NCI-H460 (cell line): ENCODE measurements around the gene SGK1. TPM values are rescaled to one million over a fixed set of nuclear protein-coding genes. Genes with fewer than 3 reads are reported as not detected.
"Not testable (repeated sequence)": the region's sequence is repeated elsewhere in the genome, so short reads cannot be mapped to it uniquely, and the experiment has no call there.

Experiments used
- DNase-seq: peaks from one replicate; pipeline ENCODE4 v3.0.0-alpha.2; 2016; ENCODE audit warnings: low read depth; ENCODE audit errors: extremely low read depth
- total RNA-seq: library from RNA; depleted of rRNA; stranded (reverse); fragments of >200 nt; shearing (Covaris generic); gene quantifications from 2 replicates; pipeline ENCODE4 v1.2.3, GENCODE V29; 2014

The SGK1 gene
- total RNA-seq, 1 experiment from 2014 or later = 110 TPM

- DNase-seq = no peak
These were observed 10.9 kb upstream of the SGK1 start for GRCh38 chr6:134328792-134329191.

- no peak for DNase-seq
These were observed 10.2 kb upstream of the SGK1 start for GRCh38 chr6:134328138-134328537.

DNA sequence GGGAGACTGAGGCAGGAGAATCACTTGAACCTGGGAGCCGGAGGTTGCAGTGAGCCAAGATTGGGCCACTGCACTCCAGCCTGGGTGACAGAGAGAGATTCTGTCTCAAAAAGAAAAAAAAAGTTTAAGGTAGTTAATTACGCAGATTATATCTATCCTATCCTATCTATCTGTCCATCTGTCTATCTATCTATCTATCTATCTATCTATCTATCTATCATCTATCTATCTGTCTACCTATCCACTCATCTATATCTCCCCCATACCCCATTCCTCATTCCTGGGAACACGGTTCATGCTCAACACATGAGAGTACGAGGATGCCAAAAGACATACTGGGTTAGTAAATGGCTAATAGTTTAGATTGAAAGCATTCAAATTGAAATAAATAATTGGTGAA is 8.3 kb upstream of the SGK1 start:
- not testable (repeated sequence) for DNase-seq

- no peak for DNase-seq
These were observed 6.9 kb upstream of the SGK1 start for GRCh38 chr6:134324766-134325165.

DNA sequence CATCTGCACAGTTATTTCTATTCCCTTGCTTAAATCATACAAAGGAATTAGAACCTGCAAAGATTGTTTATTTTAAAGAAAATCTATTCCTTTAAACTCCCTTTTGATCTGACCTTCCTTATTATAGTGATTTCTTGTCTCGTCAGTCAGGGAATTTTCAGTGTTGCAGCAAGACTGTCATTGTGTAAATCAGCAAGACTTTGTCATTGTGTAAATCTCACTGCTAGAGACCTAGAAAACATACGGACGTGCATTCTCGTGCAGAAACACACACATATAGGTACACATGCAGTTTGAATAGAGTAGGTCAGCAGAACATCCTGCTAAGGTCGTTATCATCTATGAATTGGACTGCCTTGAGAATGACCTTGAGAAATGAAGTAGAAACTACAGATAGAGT is 6.2 kb upstream of the SGK1 start:
- no peak for DNase-seq

DNA sequence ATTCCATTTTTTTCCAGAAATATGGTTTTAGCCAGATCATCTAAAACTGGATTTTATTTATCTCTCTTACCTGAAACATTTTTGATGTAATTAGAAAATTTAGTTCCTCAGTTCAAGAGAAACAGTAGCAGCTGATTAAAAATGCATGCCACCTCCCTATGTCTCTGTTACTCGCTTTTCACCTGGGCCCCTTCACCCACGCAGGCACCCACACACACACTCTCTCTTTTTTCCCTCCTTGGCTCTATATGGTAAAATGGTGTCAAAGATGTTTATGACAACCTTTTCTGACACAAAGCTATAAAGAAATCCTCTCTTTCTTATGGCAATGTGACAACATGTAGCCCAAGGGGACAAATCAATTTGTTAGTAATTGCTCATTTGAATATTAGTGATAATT is 5.8 kb upstream of the SGK1 start:
- no peak for DNase-seq

DNA sequence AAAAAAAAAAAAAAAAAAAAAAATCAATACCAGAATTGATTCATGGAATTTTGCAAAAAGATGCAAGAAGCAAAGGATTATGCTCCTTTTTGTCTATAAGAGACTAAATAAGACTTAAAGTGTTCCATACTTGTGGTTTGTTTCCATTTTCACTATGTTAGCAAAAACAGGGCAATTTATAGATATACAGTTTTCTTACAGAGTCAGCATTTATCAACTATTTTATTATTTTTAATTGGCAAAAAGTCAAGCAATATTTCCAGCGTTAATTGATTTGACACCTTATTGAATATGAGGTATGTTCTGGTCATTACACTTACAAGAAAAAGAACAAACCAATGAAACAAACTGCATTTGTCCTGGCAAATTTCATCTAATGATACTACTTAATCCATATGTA is 5.4 kb upstream of the SGK1 start:
- no peak for DNase-seq

- DNase-seq = no peak
These were observed 4.3 kb upstream of the SGK1 start for GRCh38 chr6:134322216-134322615.

DNA sequence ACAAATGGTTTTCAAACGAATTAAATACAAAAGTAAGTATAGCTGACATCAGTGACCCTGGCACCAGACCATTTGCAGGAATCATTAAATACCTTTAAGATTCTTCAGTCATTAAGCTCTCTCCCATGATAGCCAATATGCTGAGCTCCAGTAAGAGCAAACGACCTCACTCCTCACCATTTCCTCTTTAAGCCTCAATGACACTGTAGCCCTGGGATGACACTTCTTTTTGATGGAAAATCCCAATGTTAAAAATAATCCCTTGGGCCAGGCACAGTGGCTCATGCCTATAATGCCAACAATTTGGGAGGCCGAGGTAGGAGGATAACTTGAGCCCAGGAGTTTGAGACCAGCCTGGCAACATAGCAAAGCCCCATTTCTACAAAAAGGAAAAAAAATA is 3.3 kb upstream of the SGK1 start:
- DNase-seq = no peak

- DNase-seq = not testable (repeated sequence)
These were observed 1.8 kb upstream of the SGK1 start for GRCh38 chr6:134319686-134320085.

DNA sequence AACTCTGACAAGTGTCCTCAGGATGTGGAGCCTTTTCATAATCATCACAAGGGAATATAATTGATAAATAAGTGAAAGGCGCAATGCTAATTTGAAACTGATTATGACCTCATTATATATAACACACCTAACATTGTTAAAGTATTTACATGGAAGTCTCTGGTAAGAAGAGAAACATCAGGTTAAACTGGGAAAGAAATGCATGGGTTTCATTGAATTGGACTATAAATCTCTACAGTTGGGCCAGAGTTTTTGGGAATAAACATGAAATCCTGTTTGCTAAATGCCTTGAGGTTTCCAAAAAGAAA is 1.0 kb upstream of the SGK1 start:
- DNase-seq = no peak

GRCh38 chr6:134318236-134318973 is 493 bp upstream of the SGK1 start:
- no peak for DNase-seq

GRCh38 chr6:134316733-134317431 is 1.0 kb downstream of the SGK1 start:
- no peak for DNase-seq

DNA sequence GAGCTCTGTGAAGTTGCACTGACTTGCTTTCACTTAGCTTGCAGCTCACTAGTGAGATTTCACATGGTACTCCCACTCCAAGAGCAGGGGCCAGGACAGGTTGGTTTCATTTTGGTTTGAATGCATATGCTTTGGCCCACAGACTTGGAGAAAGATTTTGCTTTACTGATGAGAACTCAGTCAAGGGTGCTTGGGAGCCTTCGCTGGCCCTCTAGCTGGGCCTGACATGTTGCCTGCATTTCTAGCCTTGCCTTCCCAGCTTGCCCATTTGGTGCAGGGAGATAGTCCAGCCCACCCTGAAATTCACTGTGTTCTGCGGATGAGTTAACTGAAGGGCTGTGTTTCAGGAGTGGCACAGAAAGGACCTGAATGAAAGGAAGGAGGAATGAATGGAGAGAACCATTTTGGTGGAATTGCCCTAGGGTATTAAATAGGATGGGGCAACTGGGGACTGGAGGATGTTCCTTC is 1.9 kb downstream of the SGK1 start:
- no peak for DNase-seq

DNA sequence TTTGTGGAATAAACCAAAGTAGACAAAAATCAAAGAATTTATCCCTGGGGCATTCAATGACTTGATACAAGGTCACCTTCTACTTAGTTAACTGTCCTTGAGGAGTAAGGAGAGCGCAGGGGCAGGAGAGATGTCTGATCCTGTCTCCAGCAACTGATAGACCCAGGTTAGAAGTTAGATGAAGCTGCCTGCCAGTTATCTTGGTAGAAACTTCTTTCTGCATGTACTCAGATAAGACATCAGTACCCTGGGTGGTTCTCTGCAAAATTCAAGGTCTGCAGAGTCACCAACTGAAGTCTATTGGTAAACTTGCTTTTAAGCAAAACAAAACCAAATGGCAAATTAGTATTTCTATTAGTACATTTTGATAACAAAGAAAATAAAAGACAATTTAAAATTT is 2.7 kb downstream of the SGK1 start:
- DNase-seq = no peak

DNA sequence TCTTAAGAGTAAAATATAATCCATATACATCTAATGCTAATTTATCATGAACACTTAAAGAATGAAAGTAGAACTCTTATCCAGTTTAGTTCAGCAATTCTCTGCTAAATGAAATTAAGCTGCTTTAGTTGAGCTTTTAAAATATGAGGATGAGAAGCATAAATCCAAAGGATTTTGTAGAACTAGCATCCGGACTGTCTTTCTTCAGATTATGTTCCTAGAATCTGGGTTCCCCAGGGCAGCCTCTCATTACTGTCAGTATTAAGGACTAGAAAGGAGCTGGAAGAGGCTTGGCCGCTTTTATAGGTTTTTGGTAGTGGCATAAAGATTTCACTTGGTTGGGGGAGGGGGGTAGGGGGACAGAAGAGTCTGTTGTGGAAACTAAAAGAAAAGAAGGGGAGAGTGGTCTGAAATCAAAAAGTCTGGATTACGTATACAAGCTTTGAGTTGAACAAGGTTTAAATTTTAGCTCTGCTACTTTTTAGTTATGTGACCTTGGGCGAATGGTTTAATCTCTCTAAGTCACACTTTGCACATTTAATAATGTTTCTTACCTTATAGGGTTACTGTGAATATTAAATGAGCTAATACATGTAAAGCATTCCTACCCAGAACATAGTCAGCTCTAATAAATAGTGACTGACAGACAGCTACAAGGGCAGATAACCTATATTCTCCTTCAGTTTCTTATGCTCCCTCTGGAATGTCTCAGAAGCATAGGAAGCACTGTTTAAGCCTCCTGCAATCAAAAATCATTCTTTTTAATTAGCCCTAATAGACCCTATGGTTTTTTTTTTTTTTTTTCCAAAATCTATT is 3.7 kb downstream of the SGK1 start:
- no peak for DNase-seq

DNA sequence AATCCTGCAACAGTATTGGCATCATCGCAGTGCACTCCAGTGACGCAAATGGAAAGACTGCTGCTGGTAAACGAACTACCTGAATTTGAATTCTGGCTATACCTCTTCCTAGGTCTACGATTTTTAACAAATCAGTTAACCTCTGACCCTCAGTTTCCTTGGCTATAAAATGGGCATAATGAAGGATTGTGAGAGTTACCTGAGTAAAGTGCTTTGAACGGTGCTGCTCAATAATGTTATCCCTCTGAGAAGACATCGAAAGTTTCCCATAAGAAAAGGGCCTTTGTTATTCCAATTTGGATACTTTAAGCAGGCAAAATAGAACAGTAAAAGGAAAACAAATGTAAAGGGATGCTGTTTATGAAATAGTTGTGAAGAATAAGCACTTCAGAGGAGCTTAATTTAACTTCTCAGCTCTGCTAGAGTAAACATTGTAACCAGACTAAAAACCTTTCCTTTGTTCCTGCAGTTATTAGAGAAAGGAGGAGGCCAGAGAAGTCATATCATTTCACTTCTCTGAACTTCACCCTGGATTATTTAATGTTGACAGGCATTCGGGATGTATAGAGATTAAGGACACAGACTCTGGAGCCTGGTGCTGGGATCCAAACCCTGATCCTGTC is 5.8 kb downstream of the SGK1 start:
- DNase-seq = no peak

GRCh38 chr6:134310817-134311216 is 7.1 kb downstream of the SGK1 start:
- DNase-seq = no peak

DNA sequence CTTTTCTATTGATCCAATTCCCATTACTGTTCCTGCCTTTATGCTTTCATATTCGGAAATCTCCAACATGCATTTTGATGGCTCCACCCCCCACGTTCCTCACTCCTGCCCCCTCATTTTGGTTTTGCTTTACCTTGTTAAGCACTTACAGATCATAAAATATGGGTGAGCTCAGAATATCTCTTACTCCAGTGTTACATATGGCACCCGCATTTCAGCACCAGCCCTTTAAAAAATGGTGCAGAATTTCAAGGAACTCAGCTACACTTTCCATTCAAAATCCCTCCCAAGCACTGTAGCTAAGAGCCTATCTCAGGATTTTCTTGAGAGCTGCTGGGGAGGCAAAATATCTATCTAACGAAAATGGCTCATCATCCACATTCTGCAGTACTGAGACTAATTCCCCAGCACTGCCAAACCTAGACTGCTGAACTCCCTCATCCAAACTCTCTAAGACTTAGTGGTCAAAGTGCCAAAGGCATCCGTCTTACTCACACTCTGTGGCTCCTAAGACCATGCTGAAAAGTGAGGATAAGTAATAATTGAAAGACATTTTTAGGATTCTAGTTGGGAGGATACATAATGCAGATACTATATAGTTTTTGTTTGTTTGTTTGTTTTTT is 7.8 kb downstream of the SGK1 start:
- no peak for DNase-seq

DNA sequence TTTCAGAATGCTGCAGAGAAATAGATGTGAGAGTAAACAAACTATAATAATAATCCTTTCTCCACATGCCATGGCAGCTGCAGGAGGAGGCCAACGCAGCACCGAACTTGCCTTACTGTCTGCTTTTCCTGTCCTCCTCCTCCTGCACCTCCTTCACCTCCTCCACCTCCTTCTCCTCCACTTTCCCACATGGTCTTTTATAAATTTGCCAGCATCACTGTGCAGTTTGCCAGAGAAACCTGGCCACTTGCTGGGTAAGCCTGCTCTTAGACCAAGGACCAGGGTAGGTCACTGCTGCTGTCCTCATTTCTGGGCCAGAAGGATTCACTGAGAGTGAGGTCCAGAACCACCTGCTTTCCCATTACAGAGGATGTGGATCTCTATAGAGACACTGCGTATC is 8.7 kb downstream of the SGK1 start:
- DNase-seq = no peak

GRCh38 chr6:134308800-134309199 is 9.1 kb downstream of the SGK1 start:
- no peak for DNase-seq
